ENCODE data around the gene UBE2I.
A peak's percentile ranks its signal among the peaks of the same experiment; 100 is the strongest.

The UBE2I gene

DNA sequence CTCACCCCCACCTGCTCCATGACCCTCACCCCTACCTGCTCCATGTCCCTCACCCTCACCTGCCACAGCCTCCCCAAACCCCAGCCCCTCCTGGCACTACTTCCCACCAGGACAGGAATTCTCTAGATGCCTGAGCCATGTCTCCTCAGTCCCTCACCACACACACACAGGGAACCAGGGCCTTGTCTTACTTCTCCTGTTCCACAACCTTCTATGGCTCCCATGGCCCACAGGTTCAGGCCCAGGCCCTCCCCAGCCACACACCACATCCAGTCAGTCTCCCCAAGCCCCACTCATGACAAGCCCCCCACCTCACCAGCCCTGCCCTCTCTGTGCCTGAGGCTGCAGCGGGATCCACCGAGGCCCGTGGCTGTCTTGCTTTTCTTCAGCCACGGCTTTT is 3.1 kb upstream of the UBE2I start:
- no peaks in the 10 kb centered on the region for H3K9me3 ChIP-seq (ENCODE audit: control insufficient read depth, low read length)
- peaks cover 4% of the 10 kb centered on the region for H3K4me1 ChIP-seq (ENCODE audit: control insufficient read depth, insufficient read depth, low read length, poor library complexity, severe bottlenecking)
- 60 to 75% methylated on average over 1 to 4 of the region's 4 CpGs for WGBS, 2 experiments (ENCODE audit: insufficient coverage in 2 of 2)
- H3K36me3 ChIP-seq (ENCODE audit: control insufficient read depth, insufficient read depth, low read length), result no peaks in the 10 kb centered on the region
- no peak overlapping the region for H3K4me3 ChIP-seq (ENCODE audit: extremely low read depth, insufficient read depth, low read length, poor library complexity, severe bottlenecking)
- H3K27ac ChIP-seq (ENCODE audit: low read depth, low read length, severe bottlenecking), result no peak overlapping the region

DNA sequence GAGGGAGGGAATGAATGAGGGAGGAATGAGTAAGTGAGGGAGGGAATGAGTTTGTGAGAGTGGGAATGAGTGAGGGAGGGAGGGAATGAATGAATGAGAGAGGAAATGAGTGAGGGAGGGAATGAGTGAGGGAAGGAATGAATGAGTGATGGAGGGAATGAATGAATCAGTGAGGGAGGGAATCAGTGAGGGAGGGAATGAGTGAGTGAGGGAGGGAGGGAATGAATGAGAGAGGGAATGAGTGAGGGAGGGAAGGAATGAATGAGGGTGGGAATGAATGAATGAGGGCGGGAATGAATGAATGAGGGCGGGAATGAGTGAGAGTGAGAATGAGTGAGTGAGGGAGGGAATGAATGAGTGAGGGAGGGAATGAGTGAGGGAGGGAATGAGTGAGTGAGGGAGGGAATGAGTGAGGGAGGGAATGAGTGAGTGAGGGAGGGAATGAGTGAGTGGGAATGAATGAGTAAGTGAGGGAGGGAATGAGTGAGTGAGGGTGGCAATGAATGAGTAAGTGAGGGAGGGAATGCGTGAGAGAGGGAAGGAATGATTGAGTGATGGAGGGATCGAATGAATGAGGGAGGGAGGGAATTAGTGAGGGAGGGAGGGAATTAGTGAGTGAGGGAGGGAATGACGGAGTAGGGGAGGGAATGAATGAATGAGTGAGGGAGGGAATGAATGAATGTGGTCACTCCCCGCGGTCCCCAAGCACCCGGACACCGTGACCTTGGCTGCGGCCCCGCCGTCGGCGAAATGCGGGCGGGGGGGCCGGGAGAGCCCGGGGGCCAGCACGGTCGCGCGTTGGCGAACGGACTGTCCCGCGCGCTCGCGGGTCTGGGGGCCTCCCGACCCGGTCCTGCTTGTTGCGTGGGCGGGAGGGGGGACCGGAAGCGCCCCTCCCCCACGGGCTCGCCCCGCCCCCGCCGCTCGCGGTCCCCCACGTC is 1.1 kb upstream of the UBE2I start:
- H3K9me3 ChIP-seq (ENCODE audit: control insufficient read depth, low read length), result no peaks in the 10 kb centered on the region
- H3K36me3 ChIP-seq (ENCODE audit: control insufficient read depth, insufficient read depth, low read length), result peaks cover 19% of the 10 kb centered on the region
- peak overlapping the region; percentile 100 for H3K27ac ChIP-seq (ENCODE audit: low read depth, low read length, severe bottlenecking)
- 11 to 28% methylated on average over 7 to 18 of the region's 43 CpGs for WGBS, 2 experiments (ENCODE audit: insufficient coverage in 2 of 2)
- H3K4me1 ChIP-seq (ENCODE audit: control insufficient read depth, insufficient read depth, low read length, poor library complexity, severe bottlenecking), result peaks cover 10% of the 10 kb centered on the region
- peak overlapping the region; percentile 51 for H3K4me3 ChIP-seq (ENCODE audit: extremely low read depth, insufficient read depth, low read length, poor library complexity, severe bottlenecking)

DNA sequence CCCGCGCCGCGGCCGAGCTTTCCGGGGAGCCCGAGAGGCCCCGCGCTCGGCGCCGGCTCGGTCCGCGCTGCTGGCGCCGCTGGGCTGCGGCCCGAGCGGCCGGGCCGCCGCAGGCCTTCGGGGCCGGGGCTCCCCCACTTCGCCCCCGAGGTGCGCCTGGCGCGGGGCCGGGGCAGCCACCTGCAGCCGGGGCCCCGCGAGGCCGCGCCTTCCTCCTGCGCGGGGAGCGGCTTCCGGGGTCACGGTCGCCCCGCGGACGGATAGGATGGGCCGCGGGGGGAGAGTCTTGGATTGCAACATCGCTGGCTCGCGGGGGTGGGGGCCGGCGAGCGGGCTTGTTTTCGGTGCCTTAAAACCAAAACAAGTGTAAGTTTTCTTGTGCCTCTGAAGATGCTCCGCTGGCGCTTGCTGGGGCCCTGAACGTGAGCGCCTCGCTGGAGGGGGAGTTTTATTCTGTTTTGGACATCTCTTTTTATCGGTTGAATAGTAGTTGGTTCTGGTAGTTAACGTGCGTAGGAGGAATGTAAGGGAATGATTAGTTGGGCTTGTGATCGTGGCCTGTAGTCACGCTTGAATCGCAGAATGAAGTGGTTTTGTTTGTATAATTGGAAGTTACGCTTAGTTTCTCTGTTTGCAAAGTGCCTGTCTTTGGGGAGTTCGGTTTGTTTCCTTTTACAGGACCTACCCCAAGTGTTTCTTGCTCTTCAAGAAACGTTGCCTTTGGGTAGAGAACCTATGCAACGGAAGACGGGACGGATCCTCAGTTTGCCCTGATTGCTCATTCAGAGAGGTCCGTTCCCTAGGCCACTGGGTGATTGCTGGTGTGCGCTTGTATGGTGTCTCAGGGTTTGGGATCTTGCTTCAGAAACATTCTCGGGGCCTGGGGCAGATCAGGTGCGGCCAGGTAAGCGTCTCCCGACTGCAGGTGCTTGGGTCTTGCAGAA is 724 bp downstream of the UBE2I start:
- no peaks in the 10 kb centered on the region for H3K9me3 ChIP-seq (ENCODE audit: control insufficient read depth, low read length)
- peaks cover 10% of the 10 kb centered on the region for H3K4me1 ChIP-seq (ENCODE audit: control insufficient read depth, insufficient read depth, low read length, poor library complexity, severe bottlenecking)
- no peak overlapping the region for H3K27ac ChIP-seq (ENCODE audit: low read depth, low read length, severe bottlenecking)
- peak overlapping the region; percentile 84 for H3K4me3 ChIP-seq (ENCODE audit: extremely low read depth, insufficient read depth, low read length, poor library complexity, severe bottlenecking)
- peaks cover 38% of the 10 kb centered on the region for H3K36me3 ChIP-seq (ENCODE audit: control insufficient read depth, insufficient read depth, low read length)
- 1 to 2% methylated on average over 49 to 64 of the region's 77 CpGs for WGBS, 2 experiments (ENCODE audit: insufficient coverage in 2 of 2)

DNA sequence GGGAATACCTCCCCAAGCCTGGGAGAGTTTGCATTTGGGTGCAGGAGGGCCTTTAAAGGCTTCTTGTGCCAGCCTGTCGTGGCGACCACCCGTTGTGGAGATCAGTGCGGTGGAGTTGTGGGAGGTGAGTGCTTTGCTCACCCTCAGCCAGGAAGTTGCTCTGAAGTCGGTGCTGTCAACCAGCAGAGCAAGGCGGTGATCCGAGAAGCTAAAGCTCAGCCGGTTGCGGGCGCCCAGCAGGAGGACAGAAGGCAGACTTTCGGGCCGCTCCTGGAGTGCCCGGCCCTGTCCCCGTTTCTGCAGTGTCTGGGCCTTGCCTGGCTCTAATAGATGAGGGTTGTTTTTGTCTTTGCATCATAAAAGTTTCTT is 1.4 kb downstream of the UBE2I start:
- H3K4me1 ChIP-seq (ENCODE audit: control insufficient read depth, insufficient read depth, low read length, poor library complexity, severe bottlenecking), result peaks cover 10% of the 10 kb centered on the region
- H3K36me3 ChIP-seq (ENCODE audit: control insufficient read depth, insufficient read depth, low read length), result peaks cover 44% of the 10 kb centered on the region
- 4 to 7% methylated on average over 11 to 14 of the region's 14 CpGs for WGBS, 2 experiments (ENCODE audit: insufficient coverage in 2 of 2)
- H3K9me3 ChIP-seq (ENCODE audit: control insufficient read depth, low read length), result no peaks in the 10 kb centered on the region
- no peak overlapping the region for H3K27ac ChIP-seq (ENCODE audit: low read depth, low read length, severe bottlenecking)
- H3K4me3 ChIP-seq (ENCODE audit: extremely low read depth, insufficient read depth, low read length, poor library complexity, severe bottlenecking), result peak overlapping the region; percentile 84

DNA sequence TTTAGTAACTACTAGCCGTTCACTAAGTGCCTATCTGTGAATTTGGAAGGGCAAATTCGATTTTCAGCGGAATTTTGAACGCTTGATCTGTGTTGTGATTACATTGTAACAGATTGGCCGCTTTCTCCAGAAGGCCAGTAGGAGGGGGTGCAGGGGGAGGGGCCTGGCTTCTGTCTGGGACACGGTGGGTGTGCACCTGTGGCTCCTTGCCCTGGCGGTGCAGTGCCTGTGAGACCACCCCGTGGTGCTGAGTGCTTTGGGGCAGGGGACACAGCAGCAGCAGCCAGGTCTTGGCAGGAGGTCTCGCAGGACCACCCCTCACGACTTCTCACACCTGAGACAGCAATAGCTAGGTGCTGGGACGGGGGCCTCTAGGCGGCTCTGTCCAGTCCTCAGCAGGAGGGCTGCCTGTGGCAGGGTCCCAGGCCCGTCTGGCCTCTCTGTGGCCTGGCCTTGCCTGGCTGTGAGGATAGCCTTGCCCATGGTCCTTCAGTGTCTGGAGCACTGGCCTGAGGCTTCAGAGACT is 1.8 kb downstream of the UBE2I start:
- peaks cover 49% of the 10 kb centered on the region for H3K36me3 ChIP-seq (ENCODE audit: control insufficient read depth, insufficient read depth, low read length)
- H3K9me3 ChIP-seq (ENCODE audit: control insufficient read depth, low read length), result no peaks in the 10 kb centered on the region
- H3K27ac ChIP-seq (ENCODE audit: low read depth, low read length, severe bottlenecking), result no peak overlapping the region
- WGBS, 2 experiments (ENCODE audit: insufficient coverage in 2 of 2), result 36 to 52% methylated on average over 8 to 12 of the region's 13 CpGs
- H3K4me3 ChIP-seq (ENCODE audit: extremely low read depth, insufficient read depth, low read length, poor library complexity, severe bottlenecking), result peak overlapping the region; percentile 84
- H3K4me1 ChIP-seq (ENCODE audit: control insufficient read depth, insufficient read depth, low read length, poor library complexity, severe bottlenecking), result peaks cover 10% of the 10 kb centered on the region

DNA sequence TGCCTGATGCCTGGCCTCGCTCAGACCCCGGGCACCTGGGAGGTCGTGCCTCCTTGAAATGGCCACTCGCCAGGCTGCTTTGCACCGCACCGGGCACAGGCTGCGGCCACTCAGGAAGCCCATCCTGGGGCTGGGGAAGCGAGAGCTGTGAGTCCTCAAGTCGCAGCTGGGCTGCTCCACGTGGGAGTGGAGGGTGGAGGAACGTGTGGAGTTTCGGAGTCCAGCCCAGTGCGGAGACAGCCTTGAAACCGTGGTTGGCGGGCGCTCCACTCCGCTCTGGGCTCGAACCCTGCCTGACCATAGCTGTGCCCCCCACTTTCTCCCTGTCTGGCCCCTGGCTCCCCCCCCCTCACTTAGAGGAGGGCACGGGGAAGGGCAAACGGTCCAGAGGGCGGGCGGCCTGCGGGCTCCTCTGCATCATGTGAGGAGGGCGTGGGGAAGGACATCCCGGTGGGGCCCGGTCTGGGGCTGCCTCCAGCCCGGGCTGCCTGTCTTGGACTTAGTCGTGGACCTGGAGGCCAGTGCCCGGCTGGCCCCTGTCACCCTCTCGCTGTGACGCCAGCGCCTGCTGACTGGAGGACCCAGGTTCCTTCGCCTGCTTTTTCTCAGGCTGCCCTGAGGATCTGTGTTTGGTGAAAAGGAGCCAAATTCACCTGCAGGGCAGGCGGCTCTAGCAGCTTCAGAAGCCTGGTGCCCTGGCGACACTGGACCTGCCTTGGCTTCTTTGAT is 2.5 kb downstream of the UBE2I start:
- H3K27ac ChIP-seq (ENCODE audit: low read depth, low read length, severe bottlenecking), result no peak overlapping the region
- H3K4me1 ChIP-seq (ENCODE audit: control insufficient read depth, insufficient read depth, low read length, poor library complexity, severe bottlenecking), result peaks cover 10% of the 10 kb centered on the region
- no peaks in the 10 kb centered on the region for H3K9me3 ChIP-seq (ENCODE audit: control insufficient read depth, low read length)
- H3K4me3 ChIP-seq (ENCODE audit: extremely low read depth, insufficient read depth, low read length, poor library complexity, severe bottlenecking), result peak overlapping the region; percentile 84
- H3K36me3 ChIP-seq (ENCODE audit: control insufficient read depth, insufficient read depth, low read length), result peaks cover 55% of the 10 kb centered on the region
- 88 to 90% methylated on average over 25 to 32 of the region's 35 CpGs for WGBS, 2 experiments (ENCODE audit: insufficient coverage in 2 of 2)

DNA sequence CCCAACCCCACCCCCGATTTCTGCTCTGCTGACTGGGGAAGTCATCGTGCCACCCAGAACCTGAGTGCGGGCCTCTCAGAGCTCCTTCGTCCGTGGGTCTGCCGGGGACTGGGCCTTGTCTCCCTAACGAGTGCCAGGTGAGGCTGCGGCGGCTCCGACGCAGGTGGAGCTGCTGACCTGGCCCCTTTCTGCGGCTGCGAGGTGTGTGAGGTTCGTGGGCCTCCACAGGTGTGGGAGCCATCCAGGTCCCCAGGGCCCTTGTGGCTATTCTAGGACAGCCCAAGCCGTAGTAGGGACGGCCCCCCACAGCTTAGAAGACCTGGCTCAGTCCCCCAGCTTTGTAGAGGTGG is 3.0 kb downstream of the UBE2I start:
- WGBS, 2 experiments (ENCODE audit: insufficient coverage in 2 of 2), result 97 to 98% methylated on average over 16 of the region's 16 CpGs
- no peak overlapping the region for H3K4me3 ChIP-seq (ENCODE audit: extremely low read depth, insufficient read depth, low read length, poor library complexity, severe bottlenecking)
- H3K4me1 ChIP-seq (ENCODE audit: control insufficient read depth, insufficient read depth, low read length, poor library complexity, severe bottlenecking), result peaks cover 10% of the 10 kb centered on the region
- no peak overlapping the region for H3K27ac ChIP-seq (ENCODE audit: low read depth, low read length, severe bottlenecking)
- H3K36me3 ChIP-seq (ENCODE audit: control insufficient read depth, insufficient read depth, low read length), result peaks cover 60% of the 10 kb centered on the region
- H3K9me3 ChIP-seq (ENCODE audit: control insufficient read depth, low read length), result no peaks in the 10 kb centered on the region

DNA sequence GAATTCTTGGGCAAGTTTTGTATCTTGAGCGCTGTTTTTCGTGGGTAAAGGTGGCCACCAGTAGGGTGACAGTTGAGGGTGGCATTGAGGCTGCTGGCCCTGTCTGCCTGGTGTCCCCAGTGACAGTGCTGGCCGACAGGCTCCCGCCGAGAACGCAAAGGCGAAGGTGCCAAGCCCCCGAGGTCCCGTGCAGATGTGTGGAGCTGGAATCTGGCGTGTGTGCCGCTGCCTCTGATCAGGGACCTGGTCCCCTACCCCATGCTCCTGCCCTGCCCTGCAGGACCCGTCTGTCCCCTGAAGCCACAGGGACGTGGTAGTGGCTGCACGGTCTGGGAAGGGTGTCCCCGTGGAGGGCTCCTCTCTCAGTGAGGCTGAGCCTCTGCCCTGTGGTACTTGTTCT is 3.5 kb downstream of the UBE2I start:
- 94 to 97% methylated on average over 15 of the region's 15 CpGs for WGBS, 2 experiments (ENCODE audit: insufficient coverage in 2 of 2)
- no peak overlapping the region for H3K4me3 ChIP-seq (ENCODE audit: extremely low read depth, insufficient read depth, low read length, poor library complexity, severe bottlenecking)
- H3K36me3 ChIP-seq (ENCODE audit: control insufficient read depth, insufficient read depth, low read length), result peaks cover 65% of the 10 kb centered on the region
- H3K4me1 ChIP-seq (ENCODE audit: control insufficient read depth, insufficient read depth, low read length, poor library complexity, severe bottlenecking), result peaks cover 10% of the 10 kb centered on the region
- H3K9me3 ChIP-seq (ENCODE audit: control insufficient read depth, low read length), result no peaks in the 10 kb centered on the region
- no peak overlapping the region for H3K27ac ChIP-seq (ENCODE audit: low read depth, low read length, severe bottlenecking)

DNA sequence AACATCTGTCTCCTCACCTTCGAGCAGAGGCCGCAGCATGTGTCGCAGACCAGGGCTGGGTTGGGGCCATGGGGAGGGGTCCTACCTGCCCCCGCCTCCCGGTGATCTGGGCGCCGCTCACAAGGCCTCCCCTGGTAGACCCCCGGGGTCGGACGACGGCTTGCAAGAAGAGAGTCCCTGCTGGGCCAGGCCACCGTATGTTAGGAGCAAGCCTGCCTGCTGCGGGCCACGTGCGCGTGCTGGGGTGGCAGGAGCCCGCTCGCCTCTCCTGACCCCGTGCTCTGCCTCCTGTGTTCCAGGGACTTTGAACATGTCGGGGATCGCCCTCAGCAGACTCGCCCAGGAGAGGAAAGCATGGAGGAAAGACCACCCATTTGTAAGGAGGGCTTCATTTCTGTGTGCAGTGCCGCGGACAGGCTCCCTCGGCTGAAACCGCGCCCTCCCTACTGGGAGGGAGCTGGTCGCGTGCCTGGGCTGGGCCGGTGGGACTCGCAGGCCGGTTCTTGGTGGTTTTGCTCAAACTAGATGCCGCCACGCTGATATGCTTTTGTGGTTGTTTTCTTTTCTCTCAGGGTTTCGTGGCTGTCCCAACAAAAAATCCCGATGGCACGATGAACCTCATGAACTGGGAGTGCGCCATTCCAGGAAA is 4.4 kb downstream of the UBE2I start:
- WGBS, 2 experiments (ENCODE audit: insufficient coverage in 2 of 2), result 97 to 99% methylated on average over 37 of the region's 38 CpGs
- Histone ChIP-seq H3K9me3 (ENCODE audit: control insufficient read depth, low read length) (no peaks in the 10 kb centered on the region), H3K36me3 (ENCODE audit: control insufficient read depth, insufficient read depth, low read length) (peaks cover 74% of the 10 kb centered on the region), H3K4me3 (ENCODE audit: extremely low read depth, insufficient read depth, low read length, poor library complexity, severe bottlenecking) (no peak overlapping the region), H3K4me1 (ENCODE audit: control insufficient read depth, insufficient read depth, low read length, poor library complexity, severe bottlenecking) (peaks cover 10% of the 10 kb centered on the region), H3K27ac (ENCODE audit: low read depth, low read length, severe bottlenecking) (no peak overlapping the region)

Data from mesodermal cell (in vitro differentiated cells).